H9 (cell line): ENCODE measurements around the gene C5AR1. TPM values are rescaled to one million over a fixed set of nuclear protein-coding genes. Genes with fewer than 3 reads are reported as not detected.

Source experiments
- DNase-seq: peaks from one replicate; pipeline ENCODE4 v3.0.0-alpha.2; 2017
- H2AFZ ChIP-seq: one replicate; pipeline ENCODE4 v1.6.1; 2013; ENCODE audit warnings: mild to moderate bottlenecking, low read length, control low read depth, moderate library complexity
- H2AK5ac ChIP-seq: 2 replicates; pipeline ENCODE4 v1.6.1; 2013; ENCODE audit warnings: low read length, control low read depth, mixed read lengths; ENCODE audit not compliant: insufficient read length
- H2BK120ac ChIP-seq: one replicate; pipeline ENCODE4 v1.6.1; 2013; ENCODE audit warnings: low read depth, mild to moderate bottlenecking, low read length, control low read depth, inconsistent platforms; ENCODE audit not compliant: poor library complexity, severe bottlenecking
- H2BK12ac ChIP-seq: 2 replicates; pipeline ENCODE4 v1.6.1; 2013; ENCODE audit warnings: low read length, control low read depth, mixed read lengths, low read depth; ENCODE audit not compliant: insufficient read length
- H2BK15ac ChIP-seq: 2 replicates; pipeline ENCODE4 v1.6.1; 2013; ENCODE audit warnings: low read depth, low read length, control low read depth
- H2BK20ac ChIP-seq: one replicate; pipeline ENCODE4 v1.6.1; 2013; ENCODE audit warnings: low read depth, mild to moderate bottlenecking, low read length, control low read depth, inconsistent platforms; ENCODE audit not compliant: poor library complexity, severe bottlenecking
- H2BK5ac ChIP-seq: 2 replicates; pipeline ENCODE4 v1.6.1; 2013; ENCODE audit warnings: low read length, control low read depth, mixed read lengths; ENCODE audit not compliant: insufficient read length
- H3K14ac ChIP-seq: 2 replicates; pipeline ENCODE4 v1.6.1; 2013; ENCODE audit warnings: low read length, control low read depth; ENCODE audit not compliant: insufficient read depth
- H3K18ac ChIP-seq: 2 replicates; pipeline ENCODE4 v1.6.1; 2013; ENCODE audit warnings: low read depth, mild to moderate bottlenecking, mixed read lengths, low read length, control low read depth; ENCODE audit not compliant: insufficient read length
- H3K23ac ChIP-seq: 2 replicates; pipeline ENCODE4 v1.6.1; 2013; ENCODE audit warnings: low read length, control low read depth, mixed read lengths, low read depth; ENCODE audit not compliant: insufficient read length
- H3K23me2 ChIP-seq: 2 replicates; pipeline ENCODE4 v1.6.1; 2013; ENCODE audit warnings: low read depth, mild to moderate bottlenecking, mixed read lengths, low read length, control low read depth; ENCODE audit not compliant: insufficient read length, poor library complexity, severe bottlenecking
- H3K27ac ChIP-seq: 2 replicates; pipeline ENCODE4 v1.5.1; 2013; ENCODE audit warnings: low read length, control low read depth, mixed read lengths, low read depth; ENCODE audit not compliant: insufficient read length
- H3K27me3 ChIP-seq: 2 replicates; pipeline ENCODE4 v1.6.1; 2013; ENCODE audit warnings: low read length, control low read depth, inconsistent platforms; ENCODE audit not compliant: insufficient read depth
- H3K4ac ChIP-seq: 2 replicates; pipeline ENCODE4 v1.6.1; 2013; ENCODE audit warnings: low read depth, mild to moderate bottlenecking, control low read depth, inconsistent platforms, low read length, moderate library complexity
- H3K4me1 ChIP-seq: 2 replicates; pipeline ENCODE4 v1.6.1; 2013; ENCODE audit warnings: low read length, control low read depth, inconsistent platforms; ENCODE audit not compliant: insufficient read depth
- H3K4me2 ChIP-seq: 2 replicates; pipeline ENCODE4 v1.6.1; 2013; ENCODE audit warnings: low read length, control low read depth, mixed read lengths; ENCODE audit not compliant: insufficient read length, insufficient read depth
- H3K56ac ChIP-seq: 2 replicates; pipeline ENCODE4 v1.6.1; 2013; ENCODE audit warnings: low read depth, mild to moderate bottlenecking, mixed read lengths, low read length, control low read depth; ENCODE audit not compliant: insufficient read length
- H3K79me1 ChIP-seq: 2 replicates; pipeline ENCODE4 v1.6.1; 2013; ENCODE audit warnings: low read depth, mild to moderate bottlenecking, moderate library complexity, low read length, control low read depth, inconsistent platforms; ENCODE audit not compliant: insufficient read depth, poor library complexity, severe bottlenecking
- H3K79me2 ChIP-seq: 2 replicates; pipeline ENCODE4 v1.6.1; 2013; ENCODE audit warnings: low read length, control low read depth, inconsistent platforms; ENCODE audit not compliant: insufficient read depth
- H3K9ac ChIP-seq: 2 replicates; pipeline ENCODE4 v1.6.1; 2013; ENCODE audit warnings: low read length, control low read depth, mixed read lengths; ENCODE audit not compliant: insufficient read length; ENCODE audit errors: extremely low read depth
- H3K9me3 ChIP-seq: one replicate; pipeline ENCODE4 v1.6.1; 2013; ENCODE audit warnings: low read depth, low read length, inconsistent platforms; ENCODE audit not compliant: control insufficient read depth
- H3T11ph ChIP-seq: one replicate; pipeline ENCODE4 v1.6.1; 2013; ENCODE audit warnings: mild to moderate bottlenecking, low read length, control low read depth, inconsistent platforms
- H4K20me1 ChIP-seq: one replicate; pipeline ENCODE4 v1.6.1; 2013; ENCODE audit not compliant: control insufficient read depth, insufficient read length, insufficient read depth
- H4K5ac ChIP-seq: 2 replicates; pipeline ENCODE4 v1.6.1; 2013; ENCODE audit warnings: low read depth, mild to moderate bottlenecking, mixed read lengths, low read length, control low read depth; ENCODE audit not compliant: insufficient read length
- H4K8ac ChIP-seq: replicated peaks from 2 replicates; pipeline ENCODE4 v1.6.1; 2013; ENCODE audit warnings: low read length, control low read depth, mixed read lengths, low read depth; ENCODE audit not compliant: insufficient read length
- H4K91ac ChIP-seq: 2 replicates; pipeline ENCODE4 v1.6.1; 2013; ENCODE audit warnings: low read depth, mild to moderate bottlenecking, moderate library complexity, mixed read lengths, low read length, control low read depth; ENCODE audit not compliant: insufficient read length
- H3K27ac Mint-ChIP-seq, 3 experiments: 2 replicates in 2 of 3; 3 replicates in 1 of 3; pipeline ENCODE4 v1.8.0; 2020 to 2021; ENCODE audit warnings: mixed read lengths in 3 of 3, mild to moderate bottlenecking in 1 of 3, moderate library complexity in 1 of 3
- H3K27me3 Mint-ChIP-seq: 2 replicates; pipeline ENCODE4 v1.8.0; 2021; ENCODE audit warnings: low read depth, mild to moderate bottlenecking, moderate library complexity, mixed read lengths
- H3K36me3 Mint-ChIP-seq, 3 experiments: 2 replicates in 2 of 3; 3 replicates in 1 of 3; pipeline ENCODE4 v1.8.0; 2020 to 2021; ENCODE audit warnings: low read depth in 3 of 3, mixed read lengths in 3 of 3; ENCODE audit not compliant: insufficient read depth in 1 of 3
- H3K4me1 Mint-ChIP-seq, 2 experiments: 2 replicates each; pipeline ENCODE4 v1.8.0; 2020; ENCODE audit warnings: mixed read lengths in 2 of 2
- H3K4me3 Mint-ChIP-seq, 2 experiments: 2 replicates in 1 of 2; 3 replicates in 1 of 2; pipeline ENCODE4 v1.8.0; 2020 to 2021; ENCODE audit warnings: mild to moderate bottlenecking in 2 of 2, mixed read lengths in 2 of 2, moderate library complexity in 1 of 2
- H3K9me3 Mint-ChIP-seq, 2 experiments: 2 replicates in 1 of 2; 3 replicates in 1 of 2; pipeline ENCODE4 v1.8.0; 2020; ENCODE audit warnings: mild to moderate bottlenecking in 2 of 2, mixed read lengths in 2 of 2, moderate library complexity in 1 of 2
- WGBS: extraction: QIAGEN DNeasy Blood & Tissue Kit; methylation state at CpG from one replicate; pipeline ENCODE4 v1.1.7; 2013; ENCODE audit warnings: missing lambda C conversion rate, low lambda C conversion rate, mixed read lengths; ENCODE audit not compliant: insufficient read length; ENCODE audit errors: extremely low coverage; 5-methylcytosine and 5-hydroxymethylcytosine counted together
- total RNA-seq: library from RNA; stranded (reverse); gene quantifications from 2 replicates; pipeline ENCODE4 v1.2.1, GENCODE V29; 2021
- TF ChIP-seq, protein P1 (sequence below): fragments of 200-600 bp; sonication (generic); conservative IDR thresholded peaks from 3 replicates; pipeline ENCODE4 v1.8.0; 2021; ENCODE audit warnings: antibody characterized with exemption, mild to moderate bottlenecking

Gene C5AR1
- total RNA-seq, 1 experiment from 2014 or later = 1.8 TPM

- no peak overlapping the region for H3K14ac ChIP-seq
- H4K8ac ChIP-seq = no peak overlapping the region
- H2AFZ ChIP-seq = no peak overlapping the region
- H2AK5ac ChIP-seq = no peak overlapping the region
- H4K5ac ChIP-seq = no peak overlapping the region
- Mint-ChIP-seq H3K27ac (no peak overlapping the region; a peak in 1 of 7 replicates), H3K27me3 (peaks cover 11% of the 10 kb centered on the region), H3K4me1 (peaks cover 7 to 11% of the 10 kb centered on the region in 2 experiments), H3K9me3 (no peaks in the 10 kb centered on the region; a peak in 1 of 5 replicates), H3K36me3 (peaks cover 2 to 11% (median 6%) of the 10 kb centered on the region in 3 experiments; a peak in 4 of 7 replicates), H3K4me3 (0 out of 5 replicates have a peak overlapping the region, but pooled peaks of 1 of the 2 experiments have one; percentile 46)
- no peaks in the 10 kb centered on the region for H3K9me3 ChIP-seq
- no CpG with 5 or more reads among the region's 13 CpGs for WGBS
- H4K20me1 ChIP-seq = no peaks in the 10 kb centered on the region
- H3K18ac ChIP-seq = no peak overlapping the region
- TF ChIP-seq, protein P1, sequence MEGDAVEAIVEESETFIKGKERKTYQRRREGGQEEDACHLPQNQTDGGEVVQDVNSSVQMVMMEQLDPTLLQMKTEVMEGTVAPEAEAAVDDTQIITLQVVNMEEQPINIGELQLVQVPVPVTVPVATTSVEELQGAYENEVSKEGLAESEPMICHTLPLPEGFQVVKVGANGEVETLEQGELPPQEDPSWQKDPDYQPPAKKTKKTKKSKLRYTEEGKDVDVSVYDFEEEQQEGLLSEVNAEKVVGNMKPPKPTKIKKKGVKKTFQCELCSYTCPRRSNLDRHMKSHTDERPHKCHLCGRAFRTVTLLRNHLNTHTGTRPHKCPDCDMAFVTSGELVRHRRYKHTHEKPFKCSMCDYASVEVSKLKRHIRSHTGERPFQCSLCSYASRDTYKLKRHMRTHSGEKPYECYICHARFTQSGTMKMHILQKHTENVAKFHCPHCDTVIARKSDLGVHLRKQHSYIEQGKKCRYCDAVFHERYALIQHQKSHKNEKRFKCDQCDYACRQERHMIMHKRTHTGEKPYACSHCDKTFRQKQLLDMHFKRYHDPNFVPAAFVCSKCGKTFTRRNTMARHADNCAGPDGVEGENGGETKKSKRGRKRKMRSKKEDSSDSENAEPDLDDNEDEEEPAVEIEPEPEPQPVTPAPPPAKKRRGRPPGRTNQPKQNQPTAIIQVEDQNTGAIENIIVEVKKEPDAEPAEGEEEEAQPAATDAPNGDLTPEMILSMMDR = peak; percentile 71
- H3K79me1 ChIP-seq = no peaks in the 10 kb centered on the region
- no peak overlapping the region for H3K27ac ChIP-seq
- H4K91ac ChIP-seq = no peak overlapping the region
- no peak overlapping the region for H3K23ac ChIP-seq
- peak; percentile 85 for DNase-seq
- no peaks in the 10 kb centered on the region for H3K79me2 ChIP-seq
- H3K9ac ChIP-seq = no peak overlapping the region
- no peak overlapping the region for H3K4me2 ChIP-seq
- no peak overlapping the region for H2BK20ac ChIP-seq
- H3K56ac ChIP-seq = no peak overlapping the region
- H2BK12ac ChIP-seq = no peak overlapping the region
- H2BK120ac ChIP-seq = no peak overlapping the region
- H2BK5ac ChIP-seq = no peak overlapping the region
- peaks cover 1% of the 10 kb centered on the region for H3K23me2 ChIP-seq
- H3K4me1 ChIP-seq = no peaks in the 10 kb centered on the region
- no peak overlapping the region for H3K4ac ChIP-seq
- H2BK15ac ChIP-seq = no peak overlapping the region
- H3K27me3 ChIP-seq = no peaks in the 10 kb centered on the region
- H3T11ph ChIP-seq = no peak overlapping the region
Observed at GRCh38 chr19:47280183-47280797, 29.4 kb upstream of the C5AR1 start.
